ENCODE measurements around the gene LIAS.
A peak's percentile ranks its signal among the peaks of the same experiment; 100 is the strongest.
"Not testable (repeated sequence)": the region's sequence is repeated elsewhere in the genome, so short reads cannot be mapped to it uniquely, and the experiment has no call there.

The LIAS gene

GRCh38 chr4:39502019-39502663 is 43.3 kb downstream of the LIAS start:
- no peak for DNase-seq

- DNase-seq = not testable (repeated sequence)
Observed at GRCh38 chr4:39502664-39503035, 43.8 kb downstream of the LIAS start.

- DNase-seq = no peak
Observed at GRCh38 chr4:39504538-39504937, 45.7 kb downstream of the LIAS start.

GRCh38 chr4:39505581-39505980 is 46.7 kb downstream of the LIAS start:
- no peak for DNase-seq

- no peak for DNase-seq
Observed at GRCh38 chr4:39510348-39510929, 51.6 kb downstream of the LIAS start.

- DNase-seq = not testable (repeated sequence)
Observed at GRCh38 chr4:39514266-39514665, 55.4 kb downstream of the LIAS start.

GRCh38 chr4:39514888-39515401 is 56.1 kb downstream of the LIAS start:
- DNase-seq = no peak

- DNase-seq = not testable (repeated sequence)
Observed at GRCh38 chr4:39515669-39516401, 57.0 kb downstream of the LIAS start.

- DNase-seq = no peak
Observed at GRCh38 chr4:39516407-39516966, 57.6 kb downstream of the LIAS start.

- no peak for DNase-seq
Observed at GRCh38 chr4:39518484-39518883, 59.6 kb downstream of the LIAS start.

GRCh38 chr4:39521253-39521919 is 62.5 kb downstream of the LIAS start:
- no peak for DNase-seq

GRCh38 chr4:39522068-39522467 is 63.2 kb downstream of the LIAS start:
- DNase-seq = no peak

GRCh38 chr4:39524161-39524957 is 65.5 kb downstream of the LIAS start:
- DNase-seq = no peak

GRCh38 chr4:39525822-39526690 is 67.2 kb downstream of the LIAS start:
- DNase-seq = no peak

GRCh38 chr4:39526765-39527295 is 68.0 kb downstream of the LIAS start:
- DNase-seq = peak in 3 of 6 experiments; percentile 0 to 15 (median 15)

GRCh38 chr4:39527296-39528060 is 68.6 kb downstream of the LIAS start, which contains the start of gene UGDH:
TSS of gene UGDH (minus strand) at chr4:39527439. CDS start at chr4:39521512, 5,927 bp downstream.
- DNase-seq = peak; percentile 77 to 88 (median 86)

- peak in 1 of 6 experiments; percentile 30 for DNase-seq
Observed at GRCh38 chr4:39528061-39528465, 69.2 kb downstream of the LIAS start.
